Fibroblast of pulmonary artery (primary cell): Measurements from ENCODE around the gene ZNF79.

ENCODE experiments used
- DNase-seq: peaks from one replicate; pipeline ENCODE4 v3.0.0-alpha.2; 2010; ENCODE audit warnings: low read depth
- H3K4me3 ChIP-seq: replicated peaks from 2 replicates; pipeline ENCODE4 v1.5.1; 2011; ENCODE audit warnings: low read depth, mild to moderate bottlenecking, control low read depth, low read length, moderate library complexity
- CTCF ChIP-seq: IDR thresholded peaks from 2 replicates; pipeline ENCODE4 v1.5.1; 2011; ENCODE audit warnings: mild to moderate bottlenecking, control low read depth, low read length, inconsistent platforms; ENCODE audit errors: missing control alignments

ZNF79 gene

GRCh38 chr9:127467621-127468020 lies 43.4 kb downstream of the ZNF79 start:
- no peak overlapping the region for H3K4me3 ChIP-seq
- TF ChIP-seq CTCF: no peak
- no peak for DNase-seq

- no peak overlapping the region for H3K4me3 ChIP-seq
- TF ChIP-seq CTCF: no peak
Measured at GRCh38 chr9:127470662-127471061, 46.5 kb downstream of the ZNF79 start.

GRCh38 chr9:127473501-127473900 lies 49.3 kb downstream of the ZNF79 start:
- no peak for TF ChIP-seq CTCF
- DNase-seq: no peak
- no peak overlapping the region for H3K4me3 ChIP-seq

More at GRCh38 chr9:127470662-127471061, 46.5 kb downstream of the ZNF79 start:
- DNase-seq: no peak

- no peak overlapping the region for H3K4me3 ChIP-seq
- no peak for TF ChIP-seq CTCF
Measured at GRCh38 chr9:127473932-127474331, 49.8 kb downstream of the ZNF79 start.

GRCh38 chr9:127474592-127474991 lies 50.4 kb downstream of the ZNF79 start:
- H3K4me3 ChIP-seq: no peak overlapping the region
- no peak for DNase-seq
- no peak for TF ChIP-seq CTCF

More at GRCh38 chr9:127473932-127474331, 49.8 kb downstream of the ZNF79 start:
- no peak for DNase-seq

GRCh38 chr9:127479507-127480081 lies 55.4 kb downstream of the ZNF79 start:
- DNase-seq: no peak
- no peak for TF ChIP-seq CTCF
- H3K4me3 ChIP-seq: no peak overlapping the region

GRCh38 chr9:127482662-127483061 lies 58.5 kb downstream of the ZNF79 start:
- no peak for TF ChIP-seq CTCF
- H3K4me3 ChIP-seq: no peak overlapping the region
- DNase-seq: no peak
